ENCODE data around the gene DLX3. TPM values are rescaled to one million over a fixed set of nuclear protein-coding genes. Genes with fewer than 3 reads are reported as not detected.

DLX3 gene
- total RNA-seq, 1 experiment from 2014 or later: not detected

DNA sequence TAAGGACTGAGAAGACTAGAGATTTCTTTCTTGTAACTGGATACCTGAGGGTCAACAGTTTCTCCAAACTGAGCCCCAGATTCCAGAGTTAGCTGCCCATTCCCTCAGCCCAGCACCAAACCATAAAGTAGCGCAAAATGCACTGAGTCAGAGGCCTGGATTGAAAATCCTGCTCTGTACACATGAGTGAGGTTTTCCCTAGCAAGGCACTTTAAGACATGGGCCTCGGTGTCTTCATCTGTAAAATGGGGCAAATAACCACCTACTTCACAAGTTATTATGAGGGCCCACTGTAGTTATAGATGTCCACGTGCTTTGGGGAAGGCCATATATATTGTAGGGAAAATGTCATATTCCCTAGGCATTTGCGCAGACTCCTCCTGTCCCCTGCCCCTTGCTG is 36.3 kb downstream of the DLX3 start:
- DNase-seq (ENCODE audit: low spot score): no peak

GRCh38 chr17:49957350-49957749 is 37.7 kb downstream of the DLX3 start:
- no peak for DNase-seq (ENCODE audit: low spot score)

DNA sequence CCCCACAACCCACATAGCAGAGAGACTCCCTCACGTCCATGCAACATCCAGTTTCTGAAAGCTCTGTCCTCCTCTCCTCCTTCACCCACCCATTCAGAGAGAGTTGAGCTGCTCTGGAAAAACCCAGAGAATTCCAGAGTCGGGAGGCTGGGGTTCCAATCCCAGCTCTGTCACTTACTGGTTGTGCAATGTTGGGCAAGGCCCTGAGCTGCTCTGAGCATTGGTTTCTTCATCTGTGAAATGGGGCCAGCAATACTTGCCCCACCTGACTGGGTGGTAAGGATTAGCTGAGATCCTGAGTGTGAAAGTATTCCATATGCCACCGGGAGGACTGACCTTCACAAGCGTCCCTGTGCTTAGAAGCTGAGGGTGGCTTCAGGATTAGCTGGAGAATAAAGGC is 38.2 kb downstream of the DLX3 start:
- no peak for DNase-seq (ENCODE audit: low spot score)

DNA sequence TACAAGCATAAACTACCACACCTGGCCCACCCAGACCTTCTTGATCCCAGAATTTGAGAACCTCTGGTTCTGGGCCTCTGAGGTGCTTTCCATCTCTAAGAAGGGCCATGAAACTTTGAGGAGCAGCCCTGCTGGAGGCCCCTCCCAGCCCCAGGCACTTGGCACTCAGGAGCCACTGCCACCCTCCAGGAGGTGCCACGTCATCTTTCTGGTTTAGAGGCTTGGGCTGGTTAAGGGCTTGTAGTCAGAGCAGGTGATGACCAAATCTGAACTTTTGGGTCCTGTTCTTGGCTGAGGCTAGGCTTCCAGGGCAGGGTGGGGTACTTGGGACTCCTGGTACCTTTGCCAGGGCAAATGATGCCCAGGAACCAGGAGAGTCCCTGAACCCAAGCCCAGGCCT is 39.9 kb downstream of the DLX3 start:
- no peak for DNase-seq (ENCODE audit: low spot score)

DNA sequence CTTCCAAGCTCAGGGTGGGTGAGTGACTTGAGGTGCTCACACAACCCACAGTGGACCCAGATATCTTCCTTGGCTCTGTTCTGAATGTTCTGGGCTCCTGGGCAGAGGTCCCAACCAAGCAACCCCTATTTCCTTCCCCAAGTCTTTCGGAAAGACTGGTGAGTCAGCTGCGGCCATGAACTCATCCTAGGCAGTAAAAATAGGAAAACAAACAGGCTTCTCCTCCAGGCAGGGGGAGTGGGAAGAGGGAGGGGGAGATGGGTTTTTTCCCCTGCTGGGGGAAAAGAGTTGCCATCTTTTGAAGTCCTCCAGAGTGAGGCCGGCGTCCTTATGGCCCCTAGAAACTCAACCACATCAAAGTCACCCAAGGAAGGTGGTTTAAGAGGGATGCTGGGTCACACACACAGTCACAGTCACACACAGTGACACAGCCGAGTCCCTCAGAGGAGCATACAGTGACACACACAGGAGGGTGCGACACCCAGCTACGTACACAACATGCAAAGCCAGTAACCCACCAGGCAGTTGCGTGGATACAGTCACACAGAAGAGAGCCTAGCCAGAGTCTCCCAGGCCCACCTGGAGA is 42.0 kb downstream of the DLX3 start:
- no peak for DNase-seq (ENCODE audit: low spot score)

DNA sequence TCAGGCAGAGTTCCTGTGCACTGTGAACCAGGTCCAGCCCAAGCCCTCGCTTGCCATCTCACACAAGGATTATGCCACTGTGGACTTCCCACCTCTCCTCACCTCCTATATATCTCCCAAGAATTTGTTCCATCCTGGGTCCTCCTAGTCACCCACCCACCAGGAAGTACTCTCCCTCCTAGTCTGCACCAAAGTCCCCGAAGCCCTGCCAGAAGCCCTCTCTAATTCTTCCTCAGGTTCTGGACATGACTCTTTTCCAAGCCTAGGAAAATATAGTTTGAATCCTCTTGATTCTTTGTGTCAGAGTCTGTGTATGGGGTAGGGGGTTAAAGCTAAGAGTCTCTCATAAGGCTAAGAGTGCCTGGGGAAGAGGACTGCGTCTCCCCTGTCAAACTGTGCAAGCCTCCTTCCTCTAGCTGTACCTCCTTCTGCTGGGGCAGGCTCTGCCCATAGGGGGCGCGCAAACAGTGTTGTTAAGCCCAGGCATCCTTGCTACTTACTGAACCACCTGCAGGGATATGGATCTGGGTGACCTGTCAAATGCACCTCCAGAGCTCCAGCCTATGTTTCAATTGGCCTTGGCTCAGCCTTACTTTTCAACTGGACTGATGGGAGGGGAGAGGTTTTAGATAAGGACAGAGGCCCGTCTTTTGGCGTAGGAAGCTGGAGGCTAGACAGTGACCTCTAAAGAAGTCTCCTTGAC is 42.7 kb downstream of the DLX3 start:
- peak; percentile 92 for DNase-seq (ENCODE audit: low spot score)

GRCh38 chr17:49951362-49952082 is 43.5 kb downstream of the DLX3 start:
- no peak for DNase-seq (ENCODE audit: low spot score)

GRCh38 chr17:49949634-49950033 is 45.4 kb downstream of the DLX3 start:
- no peak for DNase-seq (ENCODE audit: low spot score)

DNA sequence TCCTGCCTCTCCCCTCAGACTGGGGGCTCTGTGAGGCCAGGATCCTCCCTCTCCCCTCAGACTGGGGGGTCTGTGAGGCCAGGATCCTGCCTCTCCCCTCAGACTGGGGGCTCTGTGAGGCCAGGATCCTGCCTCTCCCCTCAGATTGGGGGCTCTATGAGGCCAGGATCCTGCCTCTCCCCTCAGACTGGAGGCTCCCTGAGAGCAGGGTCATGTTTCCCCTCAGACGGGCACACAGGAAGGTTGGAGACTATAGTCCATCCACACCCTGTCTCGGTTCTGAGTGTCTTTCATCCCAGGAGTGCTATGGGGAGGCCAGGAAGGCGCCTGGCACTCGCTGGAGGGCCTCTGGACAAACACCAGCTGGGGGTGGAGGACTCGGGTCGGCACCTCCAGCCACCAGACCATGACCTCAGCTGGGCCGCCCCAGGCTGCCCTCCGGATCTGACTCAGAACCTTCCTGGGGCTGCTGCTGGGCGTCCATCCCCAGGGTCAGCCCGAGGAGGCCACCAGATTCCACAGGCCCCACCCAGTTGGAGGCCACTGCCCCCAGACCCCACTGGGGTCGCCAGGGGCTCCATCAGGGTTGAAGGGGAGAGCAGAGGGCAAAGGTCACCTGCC is 48.0 kb downstream of the DLX3 start:
- DNase-seq (ENCODE audit: low spot score): no peak

- DNase-seq (ENCODE audit: low spot score): no peak
Measured at GRCh38 chr17:49946208-49946607, 48.8 kb downstream of the DLX3 start.

DNA sequence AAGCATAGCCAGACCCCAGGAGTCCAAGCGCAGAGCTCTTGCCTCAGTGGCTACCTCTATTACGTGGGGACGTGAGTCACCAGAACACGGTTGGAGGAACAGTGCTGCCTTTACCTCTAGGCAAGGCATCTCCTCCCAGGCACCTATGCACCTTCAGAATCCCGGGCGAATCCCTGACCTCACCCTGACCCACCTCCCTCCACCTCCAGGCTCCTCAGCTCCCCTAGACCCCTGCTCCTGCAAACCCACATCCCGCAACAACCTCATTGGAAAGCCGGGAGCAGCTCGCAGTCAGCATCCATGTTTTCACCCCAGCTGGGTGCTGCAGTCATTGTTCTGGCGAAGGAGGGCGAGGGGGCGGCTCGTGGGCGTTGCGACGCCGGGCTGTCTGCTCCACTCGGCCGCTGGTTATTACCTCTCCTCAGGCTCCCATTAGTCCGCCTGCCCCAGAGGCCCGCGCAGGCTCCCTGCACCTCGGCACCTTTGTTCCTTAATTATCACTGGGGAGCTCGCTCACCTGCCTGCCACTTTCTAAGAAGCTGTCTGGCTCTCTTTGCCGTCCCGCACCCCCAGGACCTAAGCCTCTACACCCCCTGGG is 50.7 kb downstream of the DLX3 start:
- DNase-seq (ENCODE audit: low spot score): no peak

DNA sequence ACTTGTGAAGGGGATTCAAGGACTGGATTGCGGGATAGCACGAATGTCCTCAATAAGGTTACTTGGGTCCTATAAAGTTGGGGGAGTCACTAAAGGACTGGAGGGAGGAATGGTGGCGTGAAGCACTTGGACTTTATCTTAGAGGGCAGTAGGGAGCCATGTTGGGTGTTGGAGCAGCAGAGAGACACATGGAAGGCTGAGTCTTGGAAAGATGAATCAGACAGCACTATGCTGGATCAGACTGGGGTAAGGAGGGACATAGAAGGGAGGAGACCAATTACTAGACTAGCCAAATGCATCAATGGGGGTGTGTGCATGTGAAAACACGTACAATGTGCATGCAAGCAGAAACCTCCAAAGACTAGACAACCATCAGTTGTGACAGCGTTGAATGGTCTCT is 52.1 kb downstream of the DLX3 start:
- no peak for DNase-seq (ENCODE audit: low spot score)

DNA sequence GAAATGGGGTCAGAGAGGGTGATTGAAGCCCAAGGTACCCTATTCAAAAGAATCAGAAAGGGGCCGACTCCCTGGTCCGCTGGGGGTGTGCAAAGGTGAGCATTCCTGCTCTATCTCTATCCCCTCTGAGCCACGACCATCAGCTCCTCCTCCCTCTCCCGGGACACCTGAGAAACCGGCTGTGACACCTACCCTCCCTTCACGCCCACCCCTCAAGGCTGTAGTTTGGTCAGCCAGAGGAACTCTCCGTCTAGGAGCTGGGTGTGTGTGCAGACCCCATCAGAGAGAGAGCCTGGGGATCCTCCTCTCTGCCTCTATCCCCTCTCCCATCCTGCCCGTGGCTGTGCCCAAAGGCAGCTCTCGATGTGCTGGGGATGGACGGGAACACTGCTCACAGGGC is 53.6 kb downstream of the DLX3 start:
- DNase-seq (ENCODE audit: low spot score): no peak

Small RNAs within 50 kb of the gene (small RNA-seq; reads per million reads assigned to genes)
- gene RNU6-1313P: not detected

Other genes with a start within 250 kb of the DLX3 start
- 4.4 and 5.2 TPM in 2 replicates for gene FAM117A, start 231.1 kb downstream of the DLX3 start, total RNA-seq (2014; rRNA removed; shearing (Covaris generic))
- gene KAT7, start 206.5 kb downstream of the DLX3 start, total RNA-seq (2014; rRNA removed; shearing (Covaris generic)): 23.0 and 25.4 TPM in 2 replicates
- not detected in 2 replicates for gene TAC4, start 147.2 kb downstream of the DLX3 start, total RNA-seq (2014; rRNA removed; shearing (Covaris generic))
- 0.51 and 1.1 TPM in 2 replicates for gene DLX4, start 26.0 kb downstream of the DLX3 start, total RNA-seq (2014; rRNA removed; shearing (Covaris generic))
- gene ITGA3, start 60.9 kb upstream of the DLX3 start, total RNA-seq (2014; rRNA removed; shearing (Covaris generic)): 218 and 237 TPM in 2 replicates
- 31.3 and 31.9 TPM in 2 replicates for gene PDK2, start 100.1 kb upstream of the DLX3 start, total RNA-seq (2014; rRNA removed; shearing (Covaris generic))
- 1.9 and 3.4 TPM in 2 replicates for gene SAMD14, start 134.9 kb upstream of the DLX3 start, total RNA-seq (2014; rRNA removed; shearing (Covaris generic))
- 38.7 and 54.6 TPM in 2 replicates for gene PPP1R9B, start 155.5 kb upstream of the DLX3 start, total RNA-seq (2014; rRNA removed; shearing (Covaris generic))
- gene SGCA, start 170.8 kb upstream of the DLX3 start, total RNA-seq (2014; rRNA removed; shearing (Covaris generic)): not detected in 2 replicates
- 0.38 and 0.83 TPM in 2 replicates for gene COL1A1, start 206.4 kb upstream of the DLX3 start, total RNA-seq (2014; rRNA removed; shearing (Covaris generic))

Data from HT-29 (cell line).